ENCODE measurements around the gene MYO18B. TPM values are rescaled to one million over a fixed set of nuclear protein-coding genes. Genes with fewer than 3 reads are reported as not detected.

Gene MYO18B
- total RNA-seq, 1 experiment from 2014 or later: 0.05 TPM

GRCh38 chr22:25970999-25971811 lies 229.2 kb downstream of the MYO18B start (continued):
- TF ChIP-seq ZBTB33 (IDR thresholded peaks at IDR 0.05; ENCODE audit: extremely low read depth, insufficient replicate concordance, low read length) (no peak), JUND (IDR thresholded peaks at IDR 0.05) (no peak), SRF (IDR thresholded peaks at IDR 0.05; ENCODE audit: low read depth) (no peak), POLR2AphosphoS5 (IDR thresholded peaks at IDR 0.05; ENCODE audit: low read depth, low read length) (no peak), CEBPB (IDR thresholded peaks at IDR 0.05; ENCODE audit: low read depth) (no peak), SP1 (IDR thresholded peaks at IDR 0.05; ENCODE audit: low read depth) (no peak), ATF3 (IDR thresholded peaks at IDR 0.05) (no peak), TCF7L2 (IDR thresholded peaks at IDR 0.05; ENCODE audit: borderline replicate concordance, extremely low read depth, insufficient read depth, insufficient read length) (no peak), SIN3A (IDR thresholded peaks at IDR 0.05; ENCODE audit: low read depth) (no peak), ZNF274 (IDR thresholded peaks at IDR 0.05; ENCODE audit: low read depth, low read length) (no peak), CTCF (IDR thresholded peaks at IDR 0.05 in 2 of 3, conservative IDR thresholded peaks at IDR 0.05 in 1 of 3; ENCODE audit: borderline replicate concordance in 1 of 3, insufficient read depth in 1 of 3, low read depth in 2 of 3, low read length in 2 of 3) (no peak), ZFX (IDR thresholded peaks at IDR 0.05) (no peak)
